K562 (cell line): ENCODE measurements around the gene PRAC1. TPM values are rescaled to one million over a fixed set of nuclear protein-coding genes. Genes with fewer than 3 reads are reported as not detected.

ENCODE experiments used
- ARID4B ChIP-seq: sonication (generic); formaldehyde crosslinking; IDR thresholded peaks from 2 replicates; pipeline ENCODE4 v1.8.0; 2022; ENCODE audit warnings: mild to moderate bottlenecking, missing genetic modification reagents
- BCL6 ChIP-seq: fragments of 250-450 bp; sonication (Bioruptor Pico); IDR thresholded peaks from 2 replicates; pipeline ENCODE4 v1.4.0; 2020
- CBX8 ChIP-seq: fragments of 200-600 bp; sonication (generic); IDR thresholded peaks from 2 replicates; pipeline ENCODE4 v1.6.1; 2012; ENCODE audit warnings: borderline replicate concordance, mixed run types, low read depth, mild to moderate bottlenecking, moderate library complexity, mixed read lengths, low read length, control low read depth, inconsistent platforms; ENCODE audit not compliant: poor library complexity, severe bottlenecking; ENCODE audit errors: extremely low read depth
- CC2D1A ChIP-seq: fragments of 450-650 bp; IDR thresholded peaks from 2 replicates; pipeline ENCODE4 v1.6.1; 2017; ENCODE audit warnings: mild to moderate bottlenecking
- CGGBP1 ChIP-seq: fragments of 250-450 bp; sonication (Bioruptor Pico); IDR thresholded peaks from 2 replicates; pipeline ENCODE4 v1.9.0; 2021; ENCODE audit warnings: mild to moderate bottlenecking
- FOXK1 ChIP-seq: sonication (generic); formaldehyde crosslinking; IDR thresholded peaks from 2 replicates; pipeline ENCODE4 v1.8.0; 2022; ENCODE audit warnings: missing genetic modification reagents, mild to moderate bottlenecking, borderline replicate concordance
- JUND ChIP-seq, 2 experiments: IDR thresholded peaks; 2 replicates in 1 of 2; 3 replicates in 1 of 2; pipeline ENCODE4 v1.6.1; 2011; ENCODE audit warnings: borderline replicate concordance in 2 of 2, low read depth in 2 of 2, low read length in 2 of 2, improper control_type of control experiment in 1 of 2, missing biosample characterization in 1 of 2, missing genetic modification characterization in 1 of 2, missing genetic modification reagents in 1 of 2
- MITF ChIP-seq: IDR thresholded peaks from 2 replicates; pipeline ENCODE4 v1.6.1; 2014; ENCODE audit warnings: antibody characterized with exemption
- POLR2H ChIP-seq: IDR thresholded peaks from 2 replicates; pipeline ENCODE4 v1.6.1; 2016; ENCODE audit warnings: missing genetic modification characterization, low read depth, mild to moderate bottlenecking, control low read depth, missing compliant biosample characterization, moderate library complexity
- RFX1 ChIP-seq: fragments of 450-650 bp; IDR thresholded peaks from 2 replicates; pipeline ENCODE4 v1.6.1; 2016; ENCODE audit warnings: mild to moderate bottlenecking, moderate library complexity
- SNAPC5 ChIP-seq: fragments of 250-450 bp; sonication (Bioruptor Pico); IDR thresholded peaks from 2 replicates; pipeline ENCODE4 v1.8.0; 2021; ENCODE audit warnings: moderate library complexity, mild to moderate bottlenecking, inconsistent platforms
- SRSF3 ChIP-seq: fragments of 200-400 bp; formaldehyde crosslinking; IDR thresholded peaks from 2 replicates; pipeline ENCODE4 v1.6.1; 2016; ENCODE audit warnings: mild to moderate bottlenecking, low read length, moderate library complexity; ENCODE audit not compliant: insufficient read depth
- TFE3 ChIP-seq: fragments of 450-650 bp; formaldehyde crosslinking; IDR thresholded peaks from 2 replicates; pipeline ENCODE4 v1.4.0; 2020; ENCODE audit warnings: mild to moderate bottlenecking, mixed read lengths
- ZBTB2 ChIP-seq: fragments of 450-650 bp; IDR thresholded peaks from 2 replicates; pipeline ENCODE4 v1.6.1; 2016; ENCODE audit warnings: antibody characterized with exemption
- ZNF197 ChIP-seq: fragments of 200-800 bp; sonication (Bioruptor generic); IDR thresholded peaks from 2 replicates; pipeline ENCODE4 v1.6.1; 2016; ENCODE audit warnings: low read depth, missing genetic modification characterization, missing compliant biosample characterization
- ZNF24 ChIP-seq: fragments of 450-650 bp; IDR thresholded peaks from 2 replicates; pipeline ENCODE4 v1.6.1; 2016
- ZNF384 ChIP-seq: IDR thresholded peaks from 2 replicates; pipeline ENCODE4 v1.6.1; 2012; ENCODE audit warnings: low read depth, low read length, improper control_type of control experiment
- polyA plus RNA-seq, 8 experiments: library from polyadenylated mRNA; depleted of rRNA in 4 of 8; stranded (reverse) in 5 of 8; unstranded in 3 of 8; fragments of >200 nt; fragmentation: Nextera tagmentation in 2 of 8; fragmentation: Illumina TruSeq in 1 of 8; extraction: Ambion mirVana in 2 of 8; extraction: Trizol in 1 of 8; gene quantifications; 2 replicates each; pipeline versions ENCODE4 v1.2.1 to v1.2.3, GENCODE V29; 2011 to 2014; ENCODE audit warnings: inconsistent platforms in 1 of 8, missing spikeins in 1 of 8
- total RNA-seq, 7 experiments: library from RNA; depleted of rRNA in 6 of 7; stranded (reverse); fragments of >200 nt in 6 of 7; fragmentation: Illumina TruSeq in 2 of 7; extraction: Trizol in 2 of 7; gene quantifications; 2 replicates each; pipeline versions ENCODE4 v1.2.1 to v1.2.3, GENCODE V29; 2011 to 2021; ENCODE audit warnings: low replicate concordance in 1 of 7

PRAC1 gene
- total and polyA plus RNA-seq, 9 of the 15 experiments (the other 6 are each of a cell fraction or from before 2014, with no cell fraction given), result not detected

- TF ChIP-seq JUND (IDR thresholded peaks at IDR 0.05; ENCODE audit: borderline replicate concordance, low read depth, low read length) (no peak), JUND (tag; IDR thresholded peaks at IDR 0.05; ENCODE audit: borderline replicate concordance, low read depth, low read length) (no peak; the same call in 2 of the 3 replicates), BCL6 (CRISPR knock-in tag) (no peak), CC2D1A (peak; percentile 53), ZBTB2 (no peak), ZNF197 (CRISPR knock-in tag) (no peak), SRSF3 (no peak), ARID4B (no peak), RFX1 (no peak), POLR2H (tag) (no peak), ZNF384 (no peak), ZNF24 (no peak), SNAPC5 (CRISPR knock-in tag) (no peak), CBX8 (no peak), TFE3 (no peak), FOXK1 (CRISPR knock-in tag) (peak; percentile 18; the same call in 1 of the 2 replicates), MITF (no peak), CGGBP1 (CRISPR knock-in tag) (no peak)
These were observed 44.0 kb downstream of the PRAC1 start (continued) for GRCh38 chr17:48678141-48678971.
